ENCODE data around the gene PHACTR2.
"Not testable (repeated sequence)": the region's sequence is repeated elsewhere in the genome, so short reads cannot be mapped to it uniquely, and the experiment has no call there.

Gene PHACTR2

DNA sequence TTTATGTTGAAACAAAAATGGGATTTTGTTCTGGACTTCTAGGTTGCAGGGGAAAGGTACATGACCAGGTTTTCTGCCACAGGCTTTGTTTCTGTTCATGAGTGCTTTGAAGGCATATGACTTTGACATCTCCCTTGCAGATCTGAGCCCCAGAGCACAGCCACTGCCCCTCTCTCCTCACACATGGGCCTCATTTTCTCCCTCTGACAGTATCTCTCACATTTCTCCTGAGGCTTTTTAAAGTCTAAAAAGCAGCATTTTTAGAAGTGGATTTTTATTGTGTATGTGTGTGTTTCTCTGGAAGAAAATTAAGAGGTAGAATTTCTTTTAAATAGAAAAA is 115.5 kb downstream of the PHACTR2 start:
- TF ChIP-seq, protein P1, sequence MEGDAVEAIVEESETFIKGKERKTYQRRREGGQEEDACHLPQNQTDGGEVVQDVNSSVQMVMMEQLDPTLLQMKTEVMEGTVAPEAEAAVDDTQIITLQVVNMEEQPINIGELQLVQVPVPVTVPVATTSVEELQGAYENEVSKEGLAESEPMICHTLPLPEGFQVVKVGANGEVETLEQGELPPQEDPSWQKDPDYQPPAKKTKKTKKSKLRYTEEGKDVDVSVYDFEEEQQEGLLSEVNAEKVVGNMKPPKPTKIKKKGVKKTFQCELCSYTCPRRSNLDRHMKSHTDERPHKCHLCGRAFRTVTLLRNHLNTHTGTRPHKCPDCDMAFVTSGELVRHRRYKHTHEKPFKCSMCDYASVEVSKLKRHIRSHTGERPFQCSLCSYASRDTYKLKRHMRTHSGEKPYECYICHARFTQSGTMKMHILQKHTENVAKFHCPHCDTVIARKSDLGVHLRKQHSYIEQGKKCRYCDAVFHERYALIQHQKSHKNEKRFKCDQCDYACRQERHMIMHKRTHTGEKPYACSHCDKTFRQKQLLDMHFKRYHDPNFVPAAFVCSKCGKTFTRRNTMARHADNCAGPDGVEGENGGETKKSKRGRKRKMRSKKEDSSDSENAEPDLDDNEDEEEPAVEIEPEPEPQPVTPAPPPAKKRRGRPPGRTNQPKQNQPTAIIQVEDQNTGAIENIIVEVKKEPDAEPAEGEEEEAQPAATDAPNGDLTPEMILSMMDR (IDR thresholded peaks at IDR 0.05; ENCODE audit: low read depth, low read length) = no peak
- no peak overlapping the region for H3K4me3 ChIP-seq (replicated peaks in 1 of 2; ENCODE audit: low read depth in 2 of 2, low read length in 2 of 2)
- no peak for DNase-seq (ENCODE audit: low read depth in 2 of 2)

DNA sequence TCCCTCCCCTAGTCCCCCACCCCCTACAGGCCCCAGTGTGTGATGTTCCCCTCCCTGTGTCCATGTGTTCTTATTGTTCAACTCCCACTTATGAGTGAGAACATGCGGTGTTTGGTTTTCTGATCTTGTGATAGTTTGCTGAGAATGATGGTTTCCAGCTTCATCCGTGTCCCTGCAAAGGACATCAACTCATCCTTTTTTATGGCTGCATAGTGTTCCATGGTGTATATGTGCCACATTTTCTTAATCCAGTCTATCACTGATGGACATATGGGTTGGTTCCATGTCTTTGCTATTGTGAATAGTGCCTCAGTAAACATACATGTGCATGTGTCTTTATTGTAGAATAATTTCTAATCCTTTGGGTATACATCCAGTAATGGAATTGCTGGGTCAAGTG is 118.8 kb downstream of the PHACTR2 start:
- not testable (repeated sequence) for DNase-seq (ENCODE audit: low read depth in 2 of 2); H3K4me3 ChIP-seq (replicated peaks in 1 of 2; ENCODE audit: low read depth in 2 of 2, low read length in 2 of 2)

DNA sequence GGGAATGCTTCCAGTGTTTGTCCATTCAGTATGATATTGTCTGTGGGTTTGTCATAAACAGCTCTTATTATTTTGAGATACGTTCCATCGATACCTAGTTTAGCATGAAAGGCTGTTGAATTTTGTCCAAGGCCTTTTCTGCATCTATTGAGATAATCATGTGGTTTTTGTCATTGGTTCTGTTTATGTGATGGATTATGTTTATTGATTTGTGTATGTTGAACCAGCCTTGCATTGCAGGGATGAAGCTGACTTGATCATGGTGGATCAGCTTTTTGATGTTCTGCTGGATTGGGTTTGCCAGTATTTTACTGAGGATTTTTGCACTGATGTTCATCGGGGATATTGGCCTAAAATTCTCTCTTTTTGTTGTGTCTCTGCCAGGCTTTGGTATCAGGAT is 120.7 kb downstream of the PHACTR2 start:
- not testable (repeated sequence) for DNase-seq (ENCODE audit: low read depth in 2 of 2)

DNA sequence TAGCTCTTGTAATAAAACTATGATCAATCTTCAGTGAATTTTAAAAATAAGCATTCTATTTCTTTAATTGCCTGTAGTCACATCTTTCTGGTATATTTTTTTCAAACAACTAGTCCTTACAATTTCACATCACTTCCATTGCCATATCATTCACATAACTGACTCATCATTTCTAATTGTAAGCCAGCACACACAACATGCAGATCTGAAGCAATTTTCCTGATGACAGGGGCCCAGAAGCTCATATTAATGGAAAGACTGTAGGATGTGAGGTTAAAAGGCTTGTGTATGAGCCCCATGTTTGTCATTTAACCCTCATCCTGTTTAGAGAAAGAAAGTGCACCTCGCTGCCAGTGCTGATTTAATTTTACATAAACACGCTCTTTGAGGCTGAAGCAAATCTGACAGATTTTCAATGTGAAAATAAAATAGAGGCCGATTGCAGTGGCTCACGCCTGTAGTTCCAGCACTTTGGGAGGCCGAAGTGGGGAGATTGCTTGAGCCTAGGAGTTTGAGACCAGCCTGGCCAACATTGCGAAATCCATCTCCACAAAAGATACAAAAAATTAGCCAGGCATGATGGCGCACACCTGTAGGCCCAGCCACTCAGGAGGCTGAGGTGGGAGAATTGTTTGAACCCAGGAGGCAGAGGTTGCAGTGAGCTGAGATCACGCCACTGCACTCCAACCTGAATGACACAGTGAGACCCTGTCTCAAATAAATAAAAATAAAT is 125.2 kb downstream of the PHACTR2 start:
- TF ChIP-seq, protein P1 (IDR thresholded peaks at IDR 0.05; ENCODE audit: low read depth, low read length) = no peak
- no peak overlapping the region for H3K4me3 ChIP-seq (replicated peaks in 1 of 2; ENCODE audit: low read depth in 2 of 2, low read length in 2 of 2)
- DNase-seq (ENCODE audit: low read depth in 2 of 2) = peak; percentile 56 to 59

More for the DNA sequence above, 120.7 kb downstream of the PHACTR2 start:
- H3K4me3 ChIP-seq (replicated peaks in 1 of 2; ENCODE audit: low read depth in 2 of 2, low read length in 2 of 2) = not testable (repeated sequence)

DNA sequence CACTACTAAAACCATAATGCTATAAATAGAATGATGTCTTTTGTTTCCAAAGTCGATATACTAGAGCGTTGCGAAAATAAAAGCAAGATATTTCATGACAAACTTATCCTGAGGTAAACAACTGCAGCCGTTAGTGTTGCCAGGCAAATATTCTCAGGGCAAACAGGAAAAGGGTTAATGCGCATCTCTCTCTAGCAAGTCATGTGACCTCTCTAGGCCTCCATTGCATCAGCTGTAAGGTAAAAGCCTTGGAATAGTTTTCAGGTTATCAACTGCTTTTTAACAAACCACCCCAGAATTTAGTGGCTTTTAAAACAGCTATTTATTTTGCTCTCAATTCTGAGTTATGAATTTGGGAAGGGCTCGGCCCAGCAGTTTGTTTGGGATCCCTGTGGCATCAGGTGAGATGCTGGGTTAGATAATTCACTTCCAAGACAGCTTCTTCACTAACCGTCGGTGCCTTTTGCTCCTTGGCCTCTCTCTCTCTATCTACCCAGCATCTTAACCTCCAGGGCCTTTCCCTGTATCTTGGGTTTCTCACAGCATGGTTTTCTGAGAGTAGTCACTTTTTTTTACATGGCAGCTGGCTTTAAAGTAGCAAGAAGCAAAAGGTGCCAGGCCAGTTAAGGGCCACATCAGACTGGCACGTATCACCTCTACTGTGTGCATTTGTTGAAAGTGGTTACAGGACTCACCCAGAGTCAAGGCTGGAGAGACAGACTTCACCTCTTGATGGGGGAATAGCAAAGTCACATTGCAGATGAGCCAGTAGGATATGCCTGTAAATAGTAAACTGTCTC is 126.2 kb downstream of the PHACTR2 start:
- DNase-seq (ENCODE audit: low read depth in 2 of 2) = no peak
- TF ChIP-seq, protein P1 (IDR thresholded peaks at IDR 0.05; ENCODE audit: low read depth, low read length) = no peak
- H3K4me3 ChIP-seq (replicated peaks in 1 of 2; ENCODE audit: low read depth in 2 of 2, low read length in 2 of 2) = no peak overlapping the region

DNA sequence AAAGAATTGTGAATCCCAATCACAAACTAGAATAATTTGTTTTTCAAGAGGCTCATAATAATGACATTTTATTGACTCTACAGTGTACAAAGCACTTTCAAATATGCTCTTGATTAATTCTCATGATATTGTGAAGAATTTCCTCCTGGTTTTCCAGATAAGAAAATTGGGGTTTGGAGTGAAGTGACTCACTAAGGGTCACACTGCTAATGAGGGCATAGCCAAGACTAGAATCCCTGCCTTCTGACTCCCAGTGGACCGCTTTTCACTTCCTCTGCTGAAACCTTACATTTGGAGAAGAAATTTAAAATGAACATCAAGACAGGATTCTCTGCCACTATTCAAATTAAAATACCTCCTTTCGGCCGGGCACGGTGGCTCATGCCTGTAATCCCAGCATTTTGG is 127.1 kb downstream of the PHACTR2 start:
- DNase-seq (ENCODE audit: low read depth in 2 of 2) = peak in 1 of 2 donors; percentile 34
- TF ChIP-seq, protein P1 (IDR thresholded peaks at IDR 0.05; ENCODE audit: low read depth, low read length) = no peak

DNA sequence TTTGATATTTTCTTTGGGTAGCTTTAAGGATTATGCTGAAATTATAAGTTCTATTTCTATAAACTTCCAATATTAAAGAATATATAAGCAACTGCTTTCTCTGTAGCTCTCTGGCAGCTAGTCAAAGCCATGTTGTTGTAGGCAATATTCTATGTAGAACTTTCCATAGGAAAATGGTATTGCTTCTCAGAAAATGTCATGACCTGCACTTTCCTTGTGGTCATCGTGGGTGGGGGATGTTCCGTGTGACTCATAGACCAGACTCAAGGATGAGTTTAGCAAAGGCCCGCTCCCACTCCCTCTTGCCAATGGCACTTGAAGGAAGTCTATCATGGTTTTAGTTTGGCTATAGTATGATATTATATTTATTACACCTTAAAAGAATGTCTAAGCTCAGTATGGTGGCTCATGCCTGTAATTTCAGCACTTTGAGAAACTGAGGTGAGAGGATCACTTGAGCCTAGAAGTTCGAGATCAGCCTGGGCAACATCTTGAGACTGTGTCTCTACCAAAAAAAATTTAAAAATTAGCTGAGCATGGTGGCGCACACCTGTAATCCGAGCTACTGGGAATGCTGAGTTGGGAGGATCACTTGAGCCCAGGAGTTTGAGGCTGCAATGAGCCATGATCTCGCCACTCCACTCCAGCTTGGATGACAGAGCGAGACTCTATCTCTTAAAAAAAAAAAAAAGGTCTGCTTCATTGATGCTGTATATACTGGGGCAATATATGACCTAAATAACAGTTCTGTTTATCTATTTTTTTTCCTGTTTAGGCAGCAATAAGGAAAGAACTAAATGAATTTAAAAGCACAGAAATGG is 128.7 kb downstream of the PHACTR2 start:
- TF ChIP-seq, protein P1 (IDR thresholded peaks at IDR 0.05; ENCODE audit: low read depth, low read length) = no peak
- peak; percentile 72 to 81 for DNase-seq (ENCODE audit: low read depth in 2 of 2)

More for the DNA sequence above, 127.1 kb downstream of the PHACTR2 start:
- H3K4me3 ChIP-seq (replicated peaks in 1 of 2; ENCODE audit: low read depth in 2 of 2, low read length in 2 of 2) = no peak overlapping the region

More for the DNA sequence above, 128.7 kb downstream of the PHACTR2 start:
- H3K4me3 ChIP-seq (replicated peaks in 1 of 2; ENCODE audit: low read depth in 2 of 2, low read length in 2 of 2) = no peak overlapping the region
